ENCODE results near the gene NRL.

DNA sequence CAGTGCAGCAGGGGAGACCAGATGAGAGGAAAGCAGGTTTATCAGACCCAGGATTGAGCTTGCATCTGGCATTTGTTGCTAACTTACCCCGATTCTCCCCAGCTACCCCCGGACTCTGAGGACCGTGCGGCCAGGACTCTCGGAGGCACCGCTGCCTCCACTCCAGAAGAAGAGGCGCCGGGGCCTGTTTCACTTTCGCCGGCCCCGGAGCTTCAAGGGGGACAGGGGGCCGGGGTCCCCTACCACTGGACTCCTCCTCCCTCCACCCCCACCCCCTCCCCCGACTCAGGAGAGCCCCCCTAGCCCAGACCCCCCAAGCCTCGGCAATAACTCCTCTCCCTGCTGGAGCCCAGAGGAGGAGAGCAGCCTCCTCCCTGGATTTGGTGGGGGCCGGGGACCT, 49.9 kb downstream of the NRL start:
- TF ChIP-seq EZH2 (IDR thresholded peaks at IDR 0.05; ENCODE audit: insufficient read depth, poor library complexity, severe bottlenecking) (no peak), EZH2phosphoT487 (IDR thresholded peaks at IDR 0.05; ENCODE audit: insufficient read depth, low read depth) (no peak)
